HG02973 (cell line): ENCODE measurements around the gene OR51G2.
"Not testable (repeated sequence)": the region's sequence is repeated elsewhere in the genome, so short reads cannot be mapped to it uniquely, and the experiment has no call there.

Experiments
- ATAC-seq: cut with Tn5 transposase; IDR thresholded peaks from one replicate; pipeline ENCODE4 v1.9.1; 2021; ENCODE audit warnings: moderate library complexity; ENCODE audit not compliant: unreplicated experiment

The OR51G2 gene, protein sequence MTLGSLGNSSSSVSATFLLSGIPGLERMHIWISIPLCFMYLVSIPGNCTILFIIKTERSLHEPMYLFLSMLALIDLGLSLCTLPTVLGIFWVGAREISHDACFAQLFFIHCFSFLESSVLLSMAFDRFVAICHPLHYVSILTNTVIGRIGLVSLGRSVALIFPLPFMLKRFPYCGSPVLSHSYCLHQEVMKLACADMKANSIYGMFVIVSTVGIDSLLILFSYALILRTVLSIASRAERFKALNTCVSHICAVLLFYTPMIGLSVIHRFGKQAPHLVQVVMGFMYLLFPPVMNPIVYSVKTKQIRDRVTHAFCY

DNA sequence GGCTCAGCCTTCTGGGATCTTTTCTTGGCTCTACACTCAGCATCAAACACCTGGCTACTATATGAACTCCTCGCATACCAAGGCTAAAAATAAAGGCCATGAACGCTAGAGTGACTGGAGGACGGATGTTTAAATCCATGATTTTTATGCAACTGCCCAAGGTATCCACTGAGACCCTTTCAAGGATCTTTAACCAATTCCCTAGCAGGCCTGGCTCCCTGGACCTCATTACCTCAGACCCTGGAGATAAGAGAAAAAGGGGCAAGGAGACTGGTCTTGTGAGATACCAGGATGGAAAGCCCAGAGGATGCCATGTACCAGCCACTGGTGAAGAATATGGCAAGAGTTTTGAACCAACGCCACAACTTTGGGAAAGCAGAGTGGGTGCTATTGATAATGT lies at the start of gene OR51G2:
Gene OR51G2, minus strand, starts transcription at position 101 of the 400 bp plus-strand sequence. CDS start 3,687 bp downstream, outside the sequence.
- no peak for ATAC-seq

DNA sequence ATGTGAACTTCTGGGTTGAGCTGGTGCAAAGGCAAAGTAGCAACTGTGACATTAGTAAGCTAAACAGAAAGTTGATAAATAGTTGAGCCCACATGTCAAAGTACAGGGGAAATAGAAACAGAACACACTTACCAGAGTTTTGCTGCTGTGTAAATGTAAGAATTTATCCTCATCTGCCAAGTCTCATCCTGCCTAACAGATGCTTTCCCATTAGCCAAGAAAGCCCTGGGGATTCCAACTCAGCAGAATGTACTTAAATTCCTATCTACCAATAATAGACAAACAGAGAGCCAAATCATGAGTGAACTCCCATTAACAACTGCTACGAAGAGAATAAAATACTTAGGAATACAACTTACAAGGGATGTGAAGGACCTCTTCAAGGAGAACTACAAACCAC lies 43.7 kb upstream of the OR51G2 start:
- ATAC-seq: no peak

GRCh38 chr11:4960877-4961276 lies 41.7 kb upstream of the OR51G2 start:
- ATAC-seq: no peak

GRCh38 chr11:4957396-4957795 lies 38.2 kb upstream of the OR51G2 start:
- ATAC-seq: no peak

GRCh38 chr11:4955613-4956012 lies 36.5 kb upstream of the OR51G2 start, which contains the start of gene OR51A2:
Gene OR51A2, minus strand, starts transcription at chr11:4955713. Its CDS starts 0 bp downstream, at chr11:4955713.
- not testable (repeated sequence) for ATAC-seq

DNA sequence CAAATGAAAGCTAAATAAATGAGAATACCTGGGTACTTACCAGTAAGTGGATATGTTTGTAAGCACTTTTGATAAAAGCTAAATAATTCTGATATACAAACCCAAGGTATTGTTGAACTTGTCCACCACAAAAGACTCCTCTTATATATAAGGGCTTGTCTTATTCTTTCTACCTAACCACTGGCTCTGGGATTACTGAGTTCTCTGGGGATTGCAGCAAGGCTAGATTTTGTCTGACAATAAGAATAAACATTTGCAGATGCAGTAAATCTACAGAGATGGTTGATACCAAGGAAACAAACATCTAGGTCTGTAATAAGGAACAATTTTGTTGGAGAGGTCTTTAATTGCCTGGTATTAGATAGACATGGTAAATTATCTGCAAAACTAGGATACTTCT lies 28.4 kb upstream of the OR51G2 start, which contains the start of gene OR51A4:
Gene OR51A4, minus strand, starts transcription at position 101 of the 400 bp plus-strand sequence. CDS start 505 bp downstream, outside the sequence.
- no peak for ATAC-seq

DNA sequence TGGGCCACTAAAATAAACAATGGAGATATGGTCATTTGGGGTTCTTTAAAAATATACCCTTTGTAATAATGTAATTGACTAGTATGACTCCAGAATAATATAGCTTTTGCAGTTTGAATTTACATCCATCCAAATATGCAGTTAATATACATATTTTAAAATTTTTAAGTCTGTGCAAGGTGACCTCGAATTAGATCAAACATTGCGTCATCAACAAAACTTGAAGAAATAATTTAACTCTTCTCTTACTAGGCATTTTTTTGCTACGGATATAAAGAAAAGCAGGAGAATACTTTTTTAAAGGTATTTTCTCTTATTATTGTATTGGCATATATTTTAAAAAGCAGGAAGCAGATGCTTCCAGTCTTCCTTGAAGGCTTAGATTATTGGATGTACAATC lies 17.6 kb upstream of the OR51G2 start:
- no peak for ATAC-seq

DNA sequence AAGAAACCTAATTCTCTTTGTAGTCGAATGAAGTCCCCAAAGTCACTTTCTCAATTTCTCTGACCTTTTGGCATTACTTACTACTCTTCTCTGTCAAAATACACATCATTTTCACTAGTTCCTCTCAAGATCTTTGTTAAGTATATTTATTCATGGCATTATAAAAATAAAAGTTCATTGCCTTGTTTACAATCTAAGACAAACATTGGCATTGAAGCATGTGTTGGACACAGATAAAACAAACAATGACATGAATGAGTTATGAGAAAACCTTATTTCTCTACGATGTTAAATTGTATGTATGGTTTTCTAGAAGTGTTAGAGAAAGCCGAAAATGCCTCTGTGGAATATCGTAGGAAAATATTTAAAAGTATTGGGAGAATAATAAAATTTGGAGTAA lies 13.6 kb upstream of the OR51G2 start:
- no peak for ATAC-seq

- no peak for ATAC-seq
Measured at GRCh38 chr11:4926608-4927007, 7.5 kb upstream of the OR51G2 start.

DNA sequence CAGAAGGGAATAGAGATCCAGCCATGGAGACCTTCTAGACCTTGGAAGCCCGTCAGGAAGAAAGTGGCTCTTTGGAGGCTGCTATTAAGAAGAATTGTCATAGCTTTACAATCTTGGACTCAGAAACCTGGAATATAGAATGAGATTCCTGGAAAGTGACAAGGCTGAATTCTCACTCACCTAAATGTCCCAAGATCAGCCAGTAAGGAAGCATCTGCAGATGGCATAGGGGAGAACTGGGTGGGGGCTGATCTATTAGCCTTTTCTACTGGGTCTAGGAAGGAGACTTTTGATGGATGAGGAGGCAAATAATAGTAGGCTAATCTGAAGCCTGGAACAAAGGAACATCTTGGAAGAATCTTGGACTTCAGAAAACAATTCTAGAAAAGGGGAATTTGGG lies 5.1 kb upstream of the OR51G2 start, which contains the start of gene OR51G1:
Gene OR51G1, minus strand, starts transcription at position 101 of the 400 bp plus-strand sequence. Its CDS starts 0 bp downstream, at position 101.
- ATAC-seq: no peak

DNA sequence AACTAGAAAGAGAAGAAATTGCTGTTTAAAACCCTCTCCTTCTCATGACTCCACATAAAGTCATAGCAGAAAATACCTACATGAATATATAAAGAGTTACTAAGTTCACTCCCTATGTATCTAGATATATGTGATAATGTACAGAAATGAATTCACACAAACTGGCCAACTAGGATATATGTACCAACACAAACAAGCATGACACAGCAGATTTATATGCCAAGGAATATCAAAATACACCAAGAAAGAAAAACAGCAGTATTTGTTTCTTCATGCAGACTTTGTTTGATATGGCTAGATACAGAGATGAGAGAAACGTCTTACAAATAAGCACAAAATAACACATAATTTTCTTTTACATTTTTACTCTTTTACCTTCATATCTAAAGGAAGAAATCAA lies 3.2 kb upstream of the OR51G2 start:
- ATAC-seq: no peak

DNA sequence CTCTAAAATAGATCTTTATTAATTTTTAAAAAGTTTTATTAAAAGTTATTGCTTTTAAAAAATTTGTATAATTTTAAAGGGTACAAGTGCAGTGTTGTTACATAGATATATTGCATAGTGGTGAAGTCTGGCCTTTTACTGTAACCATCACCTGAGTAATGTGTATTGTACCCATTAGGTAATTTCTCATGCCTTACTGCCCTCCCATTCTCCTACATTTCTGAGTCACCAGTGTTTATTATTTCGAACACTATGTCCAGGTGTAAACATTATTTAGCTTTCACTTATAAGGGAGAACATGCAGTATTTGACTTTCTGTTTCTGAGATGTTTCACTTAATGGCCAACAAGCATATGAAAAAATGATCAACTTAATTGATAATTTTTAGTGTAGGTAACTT lies 2.6 kb upstream of the OR51G2 start:
- no peak for ATAC-seq

DNA sequence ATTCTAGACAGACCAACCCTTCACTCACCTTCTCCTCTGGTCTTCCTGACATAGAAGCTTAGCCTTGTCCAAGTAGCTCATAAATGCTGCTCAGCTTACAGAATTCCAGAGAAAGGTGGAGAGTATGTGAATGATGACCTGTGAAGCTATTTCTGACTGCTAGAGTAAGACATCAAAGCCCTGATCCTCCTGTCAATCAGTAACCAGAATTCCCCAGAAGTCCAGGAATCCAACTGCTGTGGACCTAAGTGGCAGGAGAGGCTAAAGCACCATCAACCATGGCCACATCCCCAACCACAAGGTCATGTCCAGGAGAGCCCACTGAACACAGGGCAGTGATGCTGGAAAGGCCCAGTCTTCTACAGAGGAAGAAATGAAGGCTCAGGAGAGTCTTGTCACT lies 2.6 kb downstream of the OR51G2 start:
- ATAC-seq: no peak

- ATAC-seq: no peak
Measured at GRCh38 chr11:4903484-4903883, 15.7 kb downstream of the OR51G2 start, which contains the start of gene OR51A7. Gene OR51A7, plus strand, starts transcription at chr11:4903783. Its CDS starts 3,587 bp downstream, at chr11:4907370.

DNA sequence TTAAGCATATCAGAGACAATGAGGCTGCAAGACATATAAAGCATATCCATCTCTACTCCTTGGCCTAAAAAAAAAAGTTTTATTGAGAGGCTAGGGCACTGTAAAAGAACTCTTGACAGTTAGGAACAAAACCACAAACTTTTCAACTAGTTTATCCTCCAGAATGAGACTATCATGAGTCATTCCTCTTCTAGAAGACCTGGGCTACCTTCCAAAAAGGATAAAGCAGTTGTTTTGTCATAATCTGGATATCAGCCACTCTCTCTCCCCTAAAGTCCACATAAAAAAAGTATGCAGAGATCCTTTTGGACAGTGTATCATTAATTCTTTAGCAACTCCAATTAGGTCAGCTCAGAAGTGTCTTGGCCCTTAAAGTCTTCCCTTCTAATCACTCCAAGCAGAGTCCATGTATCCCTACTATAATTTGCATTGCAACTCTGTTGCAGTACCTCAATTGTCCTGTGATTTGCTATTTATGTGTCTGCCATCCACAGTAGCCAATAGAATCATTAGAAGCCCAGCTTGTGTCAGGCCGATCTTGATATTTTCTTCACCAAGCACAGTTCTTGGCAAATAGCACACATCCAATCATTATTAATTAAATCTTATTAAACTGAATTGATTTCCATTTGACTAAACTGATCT lies 27.0 kb downstream of the OR51G2 start:
- ATAC-seq: no peak

DNA sequence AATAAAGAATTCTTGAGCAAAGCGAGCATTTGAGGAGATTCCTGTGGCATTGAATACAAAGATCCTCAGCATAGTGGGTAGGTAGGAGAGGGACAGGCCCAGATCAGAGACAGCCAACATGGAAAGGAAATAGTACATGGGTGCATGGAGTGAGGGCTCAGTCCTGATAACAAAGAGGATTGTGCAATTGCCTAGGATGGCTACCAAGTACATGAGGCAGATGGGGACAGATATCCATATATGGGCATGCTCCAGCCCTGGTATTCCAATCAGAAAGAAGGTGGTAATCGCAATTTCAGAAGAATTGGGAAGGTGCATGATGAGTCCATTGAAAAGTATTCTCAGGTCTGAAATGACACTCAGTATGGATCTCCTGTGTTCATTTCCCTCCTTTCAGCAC lies 28.9 kb downstream of the OR51G2 start:
- ATAC-seq: no peak

DNA sequence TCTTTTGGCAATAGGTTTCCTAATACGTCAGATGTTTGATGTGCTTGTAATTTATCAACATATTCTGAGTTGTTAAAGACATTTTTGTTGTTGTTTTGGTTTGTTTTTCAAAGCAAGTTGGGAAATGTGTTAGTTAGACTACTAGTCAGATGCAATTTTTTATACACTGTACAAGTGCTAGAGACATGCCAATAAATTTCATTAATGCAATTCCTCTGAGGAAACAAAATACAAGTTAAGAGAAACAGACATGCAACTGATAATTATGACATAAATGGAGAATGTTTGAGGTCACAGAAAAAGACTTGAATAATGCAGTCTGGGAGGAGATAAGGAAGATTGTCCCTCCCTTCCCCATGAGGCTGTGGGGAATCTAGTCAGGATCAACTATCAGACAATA lies 31.6 kb downstream of the OR51G2 start:
- ATAC-seq: no peak

- no peak for ATAC-seq
Measured at GRCh38 chr11:4886186-4886585, 33.0 kb downstream of the OR51G2 start.

DNA sequence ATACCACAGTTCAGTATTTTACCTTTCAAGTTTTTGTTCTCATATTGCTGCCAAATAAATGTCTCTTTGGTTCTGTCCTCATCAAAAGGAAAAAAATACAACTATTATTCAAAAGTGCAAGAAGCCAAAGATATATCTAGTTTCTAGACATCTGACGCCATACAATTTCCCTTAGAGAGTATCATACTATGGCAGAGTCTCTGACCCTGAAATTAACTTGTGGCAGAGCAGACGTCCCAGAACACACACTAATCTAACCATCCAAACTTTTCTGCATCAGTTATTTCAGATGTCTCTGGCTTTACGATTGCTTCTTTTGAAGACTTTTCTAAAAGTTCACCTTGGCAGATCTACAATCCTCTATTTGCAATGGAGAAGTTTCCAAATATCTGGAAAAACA lies 34.8 kb downstream of the OR51G2 start:
- ATAC-seq: no peak

DNA sequence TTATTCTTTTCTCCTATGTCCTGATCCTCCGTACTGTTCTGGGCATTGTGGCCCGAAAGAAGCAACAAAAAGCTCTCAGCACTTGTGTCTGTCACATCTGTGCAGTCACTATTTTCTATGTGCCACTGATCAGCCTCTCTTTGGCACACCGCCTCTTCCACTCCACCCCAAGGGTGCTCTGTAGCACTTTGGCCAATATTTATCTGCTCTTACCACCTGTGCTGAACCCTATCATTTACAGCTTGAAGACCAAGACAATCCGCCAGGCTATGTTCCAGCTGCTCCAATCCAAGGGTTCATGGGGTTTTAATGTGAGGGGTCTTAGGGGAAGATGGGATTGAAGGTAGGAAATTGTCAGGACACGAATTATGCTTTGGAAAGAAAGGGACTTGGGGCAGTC lies 36.6 kb downstream of the OR51G2 start:
- ATAC-seq: no peak

- ATAC-seq: no peak
Measured at GRCh38 chr11:4881860-4882500, 37.2 kb downstream of the OR51G2 start, which contains the start of gene OR51T1. Gene OR51T1, plus strand, starts transcription at chr11:4881900. Its CDS starts 0 bp downstream, at chr11:4881900.
